HUES48 (cell line): Measurements from ENCODE around the gene PKP1.

ENCODE experiments used
- H3K27ac ChIP-seq: one replicate; pipeline ENCODE4 v1.7.0; 2013; ENCODE audit warnings: low read depth, low read length, inconsistent platforms
- H3K27me3 ChIP-seq: 2 replicates; pipeline ENCODE4 v1.6.1; 2013; ENCODE audit warnings: mild to moderate bottlenecking, low read length; ENCODE audit not compliant: control insufficient read depth, insufficient read depth
- H3K36me3 ChIP-seq: 2 replicates; pipeline ENCODE4 v1.6.1; 2013; ENCODE audit warnings: low read length; ENCODE audit not compliant: control insufficient read depth, insufficient read depth
- H3K4me1 ChIP-seq: 2 replicates; pipeline ENCODE4 v1.6.1; 2013; ENCODE audit warnings: mild to moderate bottlenecking, low read length; ENCODE audit not compliant: control insufficient read depth, insufficient read depth
- H3K4me3 ChIP-seq: 2 replicates; pipeline ENCODE4 v1.5.1; 2013; ENCODE audit warnings: mild to moderate bottlenecking, low read depth, low read length
- H3K9ac ChIP-seq: 2 replicates; pipeline ENCODE4 v1.6.1; 2013; ENCODE audit warnings: mild to moderate bottlenecking, low read depth, low read length, moderate library complexity
- H3K9me3 ChIP-seq: 2 replicates; pipeline ENCODE4 v1.6.1; 2013; ENCODE audit warnings: low read length; ENCODE audit not compliant: control insufficient read depth, insufficient read depth

PKP1 gene

DNA sequence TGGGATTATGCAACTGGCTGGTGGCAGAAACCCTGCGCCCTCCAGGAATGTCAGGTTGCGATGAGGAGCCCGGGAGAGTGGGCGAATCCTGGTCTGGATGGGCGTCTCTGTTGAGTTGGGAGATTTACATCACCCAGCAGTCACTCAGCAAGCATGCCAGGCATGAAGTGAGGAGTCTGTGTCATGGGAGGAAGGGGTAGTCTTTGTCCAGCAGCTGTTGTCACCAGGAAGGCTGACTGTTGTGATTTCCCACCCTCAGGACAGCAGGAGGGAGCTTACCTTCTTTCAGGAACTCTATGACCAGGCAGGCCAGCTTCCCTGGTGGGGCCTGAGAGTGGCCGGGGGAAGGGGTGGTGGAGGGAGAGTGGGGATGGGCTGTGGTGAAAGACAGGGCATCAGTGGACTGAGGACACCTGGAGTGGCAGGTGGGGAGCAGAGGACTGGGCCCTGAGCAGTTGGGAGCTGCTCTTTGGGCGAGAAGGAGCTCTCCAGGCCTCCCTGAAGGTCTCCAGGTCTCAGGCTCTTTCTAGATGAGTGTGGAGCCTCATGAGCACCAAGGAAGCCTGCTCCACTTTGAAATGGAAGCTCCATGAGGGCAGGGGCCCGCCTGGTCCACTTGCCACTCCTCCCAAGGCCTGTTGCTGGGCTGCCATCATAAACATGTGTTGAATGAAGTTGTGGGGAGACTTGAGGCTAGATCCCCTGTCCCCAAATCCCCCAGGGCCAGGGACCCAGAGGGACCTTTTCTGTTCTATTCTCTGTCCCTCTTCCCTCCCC is 21.3 kb upstream of the PKP1 start:
- H3K27ac ChIP-seq, result no peak overlapping the region
- peaks cover 15% of the 10 kb centered on the region for H3K27me3 ChIP-seq
- no peak overlapping the region for H3K9ac ChIP-seq
- peaks cover 9% of the 10 kb centered on the region; the same call in 1 of the 2 replicates for H3K4me1 ChIP-seq
- no peaks in the 10 kb centered on the region for H3K9me3 ChIP-seq
- no peak overlapping the region for H3K4me3 ChIP-seq
- H3K36me3 ChIP-seq, result no peaks in the 10 kb centered on the region

DNA sequence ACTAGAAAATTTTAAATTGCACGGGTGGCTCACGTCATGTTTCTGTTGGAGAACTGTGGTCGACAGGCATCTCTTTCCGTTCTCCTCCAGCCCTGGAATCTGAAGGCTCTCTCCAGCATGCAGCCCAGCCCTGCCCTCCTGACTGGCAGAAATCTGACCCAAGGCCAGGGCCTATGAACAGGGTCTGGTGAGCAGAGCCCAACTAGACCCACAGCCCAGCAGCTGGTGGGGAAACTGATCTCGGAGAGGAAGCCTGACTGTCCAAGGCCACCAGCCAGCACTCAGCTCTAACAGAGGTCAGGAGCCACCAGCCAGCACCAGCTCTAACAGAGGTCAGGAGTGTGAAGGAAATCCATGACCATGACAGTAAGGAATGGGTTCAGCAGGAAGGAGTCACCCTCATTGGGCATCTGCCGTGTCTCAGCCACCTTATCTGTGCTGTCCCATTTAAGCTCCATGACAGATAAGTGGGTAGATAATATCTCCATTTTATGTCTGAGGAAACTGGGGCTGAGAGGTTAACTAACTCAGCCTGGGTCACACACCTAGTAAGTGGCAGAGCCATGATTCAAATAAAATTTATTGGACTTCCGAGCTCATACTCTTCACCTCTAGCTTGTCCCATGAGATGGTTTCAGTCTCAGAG is 20.2 kb upstream of the PKP1 start:
- Histone ChIP-seq H3K27me3 (peaks cover 15% of the 10 kb centered on the region), H3K9me3 (no peaks in the 10 kb centered on the region), H3K4me3 (no peak overlapping the region), H3K27ac (no peak overlapping the region), H3K4me1 (peaks cover 9% of the 10 kb centered on the region; the same call in 1 of the 2 replicates), H3K9ac (no peak overlapping the region), H3K36me3 (no peaks in the 10 kb centered on the region)

DNA sequence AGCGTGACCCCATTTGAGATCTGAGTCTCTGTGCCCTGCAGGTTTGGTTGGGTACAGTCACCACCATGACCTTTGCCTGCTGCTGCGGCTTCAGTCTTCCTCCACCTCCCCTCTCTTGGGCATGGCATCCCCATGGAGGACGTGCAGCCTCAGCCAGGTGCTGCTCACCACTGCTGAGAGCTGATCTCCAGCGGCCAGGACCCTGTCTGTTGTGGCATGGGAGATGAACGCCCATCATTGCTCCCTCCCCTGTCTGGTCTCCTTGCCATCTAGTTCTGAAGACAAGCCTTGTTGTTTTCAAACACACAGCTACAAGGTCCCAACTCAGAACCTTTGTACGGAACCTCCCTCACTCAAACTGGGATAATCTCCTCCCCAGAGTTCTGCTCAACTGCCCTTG is 19.2 kb upstream of the PKP1 start:
- Histone ChIP-seq H3K4me3 (no peak overlapping the region), H3K27ac (no peak overlapping the region), H3K4me1 (peaks cover 8% of the 10 kb centered on the region; the same call in 1 of the 2 replicates), H3K36me3 (no peaks in the 10 kb centered on the region), H3K27me3 (peaks cover 15% of the 10 kb centered on the region), H3K9ac (no peak overlapping the region), H3K9me3 (no peaks in the 10 kb centered on the region)

DNA sequence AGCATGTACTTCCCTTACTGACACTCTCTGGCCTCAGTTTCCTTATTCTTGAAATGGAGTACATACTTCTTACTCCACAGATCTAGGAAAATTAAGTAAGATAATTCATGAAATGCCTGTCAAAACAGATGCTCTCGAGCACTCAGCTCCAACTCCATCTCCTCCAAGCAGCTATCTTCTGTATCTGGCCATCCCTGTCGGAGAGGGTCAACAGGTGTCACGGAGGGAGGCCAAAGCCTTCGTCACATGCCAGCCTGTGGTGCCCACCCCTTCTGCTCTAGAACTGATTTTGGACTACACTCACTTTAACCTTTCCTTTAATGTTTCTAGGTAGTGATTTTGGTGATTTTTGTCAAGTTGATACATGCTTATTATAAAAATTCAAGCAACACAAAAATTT is 18.8 kb upstream of the PKP1 start:
- Histone ChIP-seq H3K4me3 (no peak overlapping the region), H3K27ac (no peak overlapping the region), H3K9me3 (no peaks in the 10 kb centered on the region), H3K27me3 (peaks cover 15% of the 10 kb centered on the region), H3K9ac (no peak overlapping the region), H3K4me1 (peaks cover 6% of the 10 kb centered on the region; the same call in 1 of the 2 replicates), H3K36me3 (no peaks in the 10 kb centered on the region)

- H3K9ac ChIP-seq, result no peak overlapping the region
- no peak overlapping the region for H3K27ac ChIP-seq
- H3K27me3 ChIP-seq, result peaks cover 8% of the 10 kb centered on the region
- no peaks in the 10 kb centered on the region for H3K9me3 ChIP-seq
- no peaks in the 10 kb centered on the region for H3K36me3 ChIP-seq
- H3K4me3 ChIP-seq, result no peak overlapping the region
- H3K4me1 ChIP-seq, result no peaks in the 10 kb centered on the region
These were observed 17.6 kb upstream of the PKP1 start for GRCh38 chr1:201265756-201266155.

DNA sequence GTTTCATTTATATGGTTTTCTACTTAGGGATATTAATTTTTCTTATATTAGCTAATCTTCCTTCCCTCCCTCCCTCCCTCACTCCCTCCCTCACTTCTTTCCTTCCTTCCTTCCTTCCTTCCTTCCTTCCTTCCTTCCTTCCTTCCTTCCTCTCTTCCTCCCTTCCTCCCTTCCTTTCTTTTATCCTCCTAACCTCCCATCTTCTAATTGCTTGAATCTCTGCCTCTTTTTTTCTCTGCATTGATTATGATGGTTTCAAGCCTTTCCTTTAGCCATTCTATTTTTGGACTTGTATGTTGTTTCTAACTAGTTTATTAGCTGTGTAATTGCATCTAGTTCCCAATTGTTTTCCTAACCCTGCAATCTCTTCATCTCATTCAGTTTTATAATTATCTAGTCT is 17.0 kb upstream of the PKP1 start:
- no peaks in the 10 kb centered on the region for H3K9me3 ChIP-seq
- H3K4me3 ChIP-seq, result no peak overlapping the region
- no peaks in the 10 kb centered on the region for H3K4me1 ChIP-seq
- H3K36me3 ChIP-seq, result no peaks in the 10 kb centered on the region
- H3K27ac ChIP-seq, result no peak overlapping the region
- H3K27me3 ChIP-seq, result peaks cover 3% of the 10 kb centered on the region; the same call in 1 of the 2 replicates
- H3K9ac ChIP-seq, result no peak overlapping the region

DNA sequence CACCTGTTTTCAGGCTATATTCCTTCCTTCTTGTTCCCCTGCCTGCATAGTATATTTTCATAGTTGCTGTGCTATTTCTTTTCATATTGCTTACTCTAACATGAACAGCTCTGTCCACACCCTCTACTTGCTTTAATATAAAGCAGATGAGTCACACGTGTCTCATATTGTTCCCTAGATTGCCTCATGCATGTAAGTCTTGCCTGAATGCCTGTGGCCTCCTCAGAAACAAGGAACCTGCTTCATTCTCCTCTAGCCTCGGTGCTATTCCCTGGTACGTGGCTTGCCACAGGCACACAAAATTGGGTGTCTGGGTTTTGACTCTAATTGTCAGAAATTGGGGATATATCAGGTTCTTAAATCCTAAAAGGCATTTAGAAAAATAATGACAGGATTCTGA is 16.5 kb upstream of the PKP1 start:
- Histone ChIP-seq H3K27me3 (no peaks in the 10 kb centered on the region), H3K36me3 (no peaks in the 10 kb centered on the region), H3K9me3 (no peaks in the 10 kb centered on the region), H3K4me1 (no peaks in the 10 kb centered on the region), H3K27ac (no peak overlapping the region), H3K9ac (no peak overlapping the region), H3K4me3 (no peak overlapping the region)

GRCh38 chr1:201267481-201268229 is 15.7 kb upstream of the PKP1 start:
- Histone ChIP-seq H3K27ac (no peak overlapping the region), H3K9me3 (no peaks in the 10 kb centered on the region), H3K36me3 (no peaks in the 10 kb centered on the region), H3K9ac (no peak overlapping the region), H3K4me3 (no peak overlapping the region), H3K4me1 (peaks cover 2% of the 10 kb centered on the region; the same call in 1 of the 2 replicates), H3K27me3 (no peaks in the 10 kb centered on the region)

GRCh38 chr1:201268604-201269151 is 14.6 kb upstream of the PKP1 start:
- Histone ChIP-seq H3K9ac (no peak overlapping the region), H3K27me3 (no peaks in the 10 kb centered on the region), H3K4me1 (peaks cover 5% of the 10 kb centered on the region; the same call in 1 of the 2 replicates), H3K4me3 (no peak overlapping the region), H3K27ac (no peak overlapping the region), H3K9me3 (no peaks in the 10 kb centered on the region), H3K36me3 (no peaks in the 10 kb centered on the region)

- H3K27ac ChIP-seq, result no peak overlapping the region
- H3K36me3 ChIP-seq, result no peaks in the 10 kb centered on the region
- no peaks in the 10 kb centered on the region for H3K9me3 ChIP-seq
- H3K4me1 ChIP-seq, result peaks cover 5% of the 10 kb centered on the region; the same call in 1 of the 2 replicates
- H3K9ac ChIP-seq, result no peak overlapping the region
- H3K27me3 ChIP-seq, result no peaks in the 10 kb centered on the region
- H3K4me3 ChIP-seq, result no peak overlapping the region
These were observed 14.0 kb upstream of the PKP1 start for GRCh38 chr1:201269281-201269680.
